Measurements from ENCODE around the gene FAM118A. TPM values are rescaled to one million over a fixed set of nuclear protein-coding genes. Genes with fewer than 3 reads are reported as not detected.

The FAM118A gene
- total and polyA plus RNA-seq, 9 of the 15 experiments (the other 6 are each of a cell fraction or from before 2014, with no cell fraction given), result 17.0 to 223 (median 59.4) TPM

DNA sequence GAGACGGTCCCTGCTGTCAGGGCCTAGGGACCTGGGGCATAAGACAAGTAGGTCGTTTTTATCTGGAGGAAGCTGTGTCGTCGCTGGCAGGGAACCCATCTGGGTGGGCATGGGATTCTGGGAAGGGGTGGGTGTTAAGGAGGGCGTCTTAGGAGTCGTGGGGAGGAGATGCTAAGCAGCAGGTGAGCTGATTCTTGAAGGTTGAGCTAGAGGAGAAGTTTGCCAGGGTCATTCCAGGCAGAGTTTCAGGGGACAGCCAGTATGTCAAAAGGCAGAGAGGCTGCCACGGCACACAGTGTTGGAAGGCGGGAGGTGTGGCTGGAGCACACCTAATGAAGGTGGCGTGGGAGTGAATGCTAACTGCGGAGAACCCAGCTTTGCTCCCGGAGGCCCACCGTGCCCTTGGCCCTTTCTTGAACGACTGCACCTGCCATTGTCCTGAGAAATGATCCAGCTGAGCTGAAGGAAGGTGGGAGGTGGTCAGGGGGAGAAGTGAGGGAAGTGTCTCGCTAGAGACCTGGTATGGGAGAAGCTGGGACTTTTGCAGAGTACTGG lies 1.3 kb downstream of the FAM118A start (continued):
- no peak for TF ChIP-seq ZNF407 (IDR thresholded peaks at IDR 0.05; ENCODE audit: low read depth)
- TF ChIP-seq CBFB (CRISPR knock-in tag; IDR thresholded peaks at IDR 0.05), result no peak

Data from K562 (cell line).